Aorta (tissue), 5 donors: ENCODE data around the gene PKD1. TPM values are rescaled to one million over a fixed set of nuclear protein-coding genes. Genes with fewer than 3 reads are reported as not detected.

Experiments used
- ATAC-seq: fragments of 200-7000 bp; cut with Tn5 transposase; one replicate; pipeline ENCODE4 v1.9.1; 2022; ENCODE audit warnings: moderate library complexity; ENCODE audit not compliant: low FRiP score
- DNase-seq, 2 donors: peaks; one replicate each; pipeline ENCODE4 v3.0.0-alpha.2; 2020
- H3K27ac ChIP-seq, 2 donors: one replicate each; pipeline ENCODE4 v1.5.1; 2013; ENCODE audit warnings: low read length in 2 of 2, mild to moderate bottlenecking in 2 of 2, moderate library complexity in 2 of 2, control low read depth in 1 of 2, inconsistent platforms in 1 of 2, low read depth in 1 of 2
- H3K27me3 ChIP-seq, 2 donors: one replicate each; pipeline ENCODE4 v1.6.1; 2013; ENCODE audit warnings: control low read depth in 1 of 2, low read length in 1 of 2, mild to moderate bottlenecking in 1 of 2, moderate library complexity in 1 of 2; ENCODE audit not compliant: insufficient read depth in 2 of 2, control insufficient read depth in 1 of 2
- H3K36me3 ChIP-seq, 2 donors: one replicate each; pipeline ENCODE4 v1.6.1; 2013; ENCODE audit warnings: control low read depth in 1 of 2, low read length in 1 of 2, mild to moderate bottlenecking in 1 of 2; ENCODE audit not compliant: insufficient read depth in 2 of 2, control insufficient read depth in 1 of 2
- H3K4me1 ChIP-seq, 2 donors: one replicate each; pipeline ENCODE4 v1.6.1; 2013; ENCODE audit warnings: low read length in 2 of 2, control low read depth in 1 of 2, mild to moderate bottlenecking in 1 of 2, moderate library complexity in 1 of 2; ENCODE audit not compliant: insufficient read depth in 2 of 2, control insufficient read depth in 1 of 2
- H3K4me3 ChIP-seq, 2 donors: one replicate each; pipeline ENCODE4 v1.5.1; 2013; ENCODE audit warnings: low read length in 2 of 2, control low read depth in 1 of 2, mild to moderate bottlenecking in 1 of 2
- H3K9me3 ChIP-seq: one replicate; pipeline ENCODE4 v1.6.1; 2013; ENCODE audit warnings: mild to moderate bottlenecking, low read length; ENCODE audit not compliant: control insufficient read depth
- WGBS, 2 donors: extraction: QIAGEN DNeasy Blood & Tissue Kit; methylation state at CpG; one replicate each; pipeline ENCODE4 v1.1.7; 2013; 5-methylcytosine and 5-hydroxymethylcytosine counted together
- intact Hi-C, 2 donors: fragments of 100-400 bp; cut with DNase I; formaldehyde crosslinking; loops; one replicate each; pipeline versions ENCODE4 v1.14.2 to v1.15.0; 2022
- polyA plus RNA-seq, 2 donors: library from polyadenylated mRNA; stranded (reverse); fragments of 200-250 nt; gene quantifications; one replicate each; pipeline ENCODE4 v1.2.3, GENCODE V29; 2013
- total RNA-seq, 2 donors: library from RNA; stranded (reverse); fragmentation: NEBNext Ultra II Directional; extraction: Animal tissue kit (Norgen Biotek cat#: 25700); gene quantifications; one replicate each; pipeline ENCODE4 v1.2.1, GENCODE V29; 2021
- donor health status: healthy with polysubstance abuse.
- donor health status: Bipolar disorder and iron deficiency.
- donor health status: DM: no; HTN: no; CAD: no.
- donor health status: DM: no; HTN: no; CAD: no.
- donor health status: DM: yes; HTN: yes; CAD: no.

Gene PKD1
- total and polyA plus RNA-seq, 4 donors, result 42.8 to 337 (median 297) TPM

- ATAC-seq (no peak), DNase-seq (no peak)
- Histone ChIP-seq H3K36me3 (peaks cover 0 to 15% of the 10 kb centered on the region in 2 donors), H3K4me1 (no peaks in the 10 kb centered on the region), H3K27ac (no peak overlapping the region), H3K27me3 (no peaks in the 10 kb centered on the region), H3K9me3 (no peaks in the 10 kb centered on the region), H3K4me3 (no peak overlapping the region)
- intact Hi-C loops, result no loop called here
- 82 to 85% methylated on average over 43 to 49 of the region's 49 CpGs for WGBS, 2 donors
Observed at GRCh38 chr16:2091547-2092255, 44.0 kb downstream of the PKD1 start.

GRCh38 chr16:2090777-2091546, 44.7 kb downstream of the PKD1 start:
- WGBS, 2 donors, result 63 to 74% methylated on average over 63 to 101 of the region's 101 CpGs
- no peak overlapping the region for H3K27ac ChIP-seq
- peaks cover 0 to 12% of the 10 kb centered on the region in 2 donors for H3K36me3 ChIP-seq
- no peaks in the 10 kb centered on the region for H3K9me3 ChIP-seq
- DNase-seq, result no peak
- H3K4me1 ChIP-seq, result no peaks in the 10 kb centered on the region
- no peak for ATAC-seq
- intact Hi-C loops, result no loop called here
- no peaks in the 10 kb centered on the region for H3K27me3 ChIP-seq
- H3K4me3 ChIP-seq, result no peak overlapping the region

- DNase-seq (no peak), ATAC-seq (no peak)
- Histone ChIP-seq H3K27ac (no peak overlapping the region), H3K4me1 (no peaks in the 10 kb centered on the region), H3K36me3 (peaks cover 0 to 12% of the 10 kb centered on the region in 2 donors), H3K4me3 (no peak overlapping the region), H3K9me3 (no peaks in the 10 kb centered on the region), H3K27me3 (no peaks in the 10 kb centered on the region)
- intact Hi-C loops, result no loop called here
- 80 to 83% methylated on average over 14 of the region's 14 CpGs for WGBS, 2 donors
Observed at GRCh38 chr16:2090481-2090776, 45.3 kb downstream of the PKD1 start.

GRCh38 chr16:2089706-2090480, 45.8 kb downstream of the PKD1 start:
- Histone ChIP-seq H3K27me3 (no peaks in the 10 kb centered on the region), H3K4me1 (no peaks in the 10 kb centered on the region), H3K27ac (no peak overlapping the region), H3K9me3 (no peaks in the 10 kb centered on the region), H3K4me3 (no peak overlapping the region), H3K36me3 (peaks cover 0 to 12% of the 10 kb centered on the region in 2 donors)
- DNase-seq (no peak), ATAC-seq (no peak)
- intact Hi-C loops, result loop anchor here in 1 of 2 donors (5.0 kb wide), 1 partner anchor 68 kb away; no protein-coding TSS in a partner anchor
- WGBS, 2 donors, result 85 to 87% methylated on average over 44 of the region's 44 CpGs

- H3K9me3 ChIP-seq, result no peaks in the 10 kb centered on the region
- whole genome bisulfite sequencing, 2 donors, result 73 to 81% methylated on average over 20 of the region's 20 CpGs
Observed at GRCh38 chr16:2088759-2089358, 46.8 kb downstream of the PKD1 start.

GRCh38 chr16:2087748-2088631, 47.7 kb downstream of the PKD1 start:
- no peaks in the 10 kb centered on the region for H3K9me3 ChIP-seq
- H3K27ac ChIP-seq, result no peak overlapping the region
- no peaks in the 10 kb centered on the region for H3K27me3 ChIP-seq
- DNase-seq, result no peak
- peaks cover 0 to 12% of the 10 kb centered on the region in 2 donors for H3K36me3 ChIP-seq
- no peaks in the 10 kb centered on the region for H3K4me1 ChIP-seq
- intact Hi-C loops, result loop anchor here in 1 of 2 donors (5.0 kb wide), 1 partner anchor 66 kb away; no protein-coding TSS in a partner anchor
- 82 to 87% methylated on average over 41 of the region's 41 CpGs for WGBS, 2 donors
- no peak for ATAC-seq
- no peak overlapping the region for H3K4me3 ChIP-seq

More at GRCh38 chr16:2088759-2089358, 46.8 kb downstream of the PKD1 start:
- peaks cover 0 to 12% of the 10 kb centered on the region in 2 donors for H3K36me3 ChIP-seq
- no peaks in the 10 kb centered on the region for H3K27me3 ChIP-seq
- no peak overlapping the region for H3K27ac ChIP-seq
- DNase-seq (no peak), ATAC-seq (no peak)
- H3K4me1 ChIP-seq, result no peaks in the 10 kb centered on the region
- H3K4me3 ChIP-seq, result no peak overlapping the region
- intact Hi-C loops, result loop anchor here in 1 of 2 donors (5.0 kb wide), 1 partner anchor 67 kb away; no protein-coding TSS in a partner anchor

- Histone ChIP-seq H3K27ac (no peak overlapping the region), H3K36me3 (peaks cover 0 to 8% of the 10 kb centered on the region in 2 donors), H3K27me3 (no peaks in the 10 kb centered on the region), H3K9me3 (no peaks in the 10 kb centered on the region), H3K4me3 (no peak overlapping the region), H3K4me1 (no peaks in the 10 kb centered on the region)
- 66 to 68% methylated on average over 29 to 30 of the region's 30 CpGs for WGBS, 2 donors
- no peak for DNase-seq
- ATAC-seq, result no peak
- intact Hi-C loops, result loop anchor here in 1 of 2 donors (5.0 kb wide), 1 partner anchor 65 kb away; no protein-coding TSS in a partner anchor
Observed at GRCh38 chr16:2086812-2087747, 48.6 kb downstream of the PKD1 start.
